Measurements from ENCODE around the gene EXOC6B.

Gene EXOC6B

DNA sequence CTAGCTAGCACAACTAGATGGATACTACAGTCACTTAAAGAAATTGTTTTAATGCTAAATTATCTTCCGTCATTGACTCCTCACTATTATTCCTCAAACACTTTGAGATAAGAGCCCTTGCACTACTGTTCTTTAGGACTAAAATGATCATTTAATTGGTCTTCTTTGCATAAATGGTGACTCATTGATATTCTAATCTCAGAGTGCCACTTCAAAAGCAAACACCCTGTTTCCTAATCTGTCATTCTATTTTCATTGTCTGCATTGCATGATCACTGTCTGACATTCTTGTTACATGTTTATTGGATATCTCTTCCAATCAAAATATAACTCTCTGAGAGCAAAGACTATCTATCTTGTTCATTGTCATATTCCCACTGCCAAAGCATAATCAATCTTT lies 313.9 kb downstream of the EXOC6B start:
- H3K27ac ChIP-seq (ENCODE audit: extremely low read depth, low read depth, low read length) = no peak overlapping the region
- no peaks in the 10 kb centered on the region for H3K36me3 ChIP-seq (ENCODE audit: control insufficient read depth in 2 of 2, insufficient read depth in 1 of 2, low read length in 2 of 2)
- POLR2A ChIA-PET = no interaction called here

DNA sequence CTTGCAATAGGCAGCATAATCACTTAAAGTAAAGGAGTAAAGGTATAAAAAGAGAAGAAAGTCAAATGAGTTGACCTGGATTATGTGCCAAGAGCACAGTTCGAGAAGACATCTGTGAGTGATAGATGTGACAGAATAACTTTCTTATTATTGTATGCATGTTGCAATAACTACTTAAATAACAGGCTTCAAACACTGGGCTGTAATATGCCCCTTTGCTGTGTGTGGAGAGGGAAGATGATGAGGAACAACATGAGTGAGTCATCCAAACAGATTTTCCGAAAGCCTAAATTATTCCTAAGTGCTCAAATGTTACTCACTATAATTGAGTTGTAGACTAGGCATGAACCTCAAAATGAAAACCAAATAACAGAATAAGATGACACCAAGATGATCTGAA lies 328.1 kb downstream of the EXOC6B start:
- no peaks in the 10 kb centered on the region for H3K4me1 ChIP-seq (ENCODE audit: control insufficient read depth, insufficient read depth, low read length)
- no peaks in the 10 kb centered on the region for H3K9me3 ChIP-seq (ENCODE audit: control insufficient read depth, insufficient read depth, low read depth, low read length)
- H3K4me3 ChIP-seq (ENCODE audit: low read depth, low read length) = no peak overlapping the region
- H3K36me3 ChIP-seq (ENCODE audit: control insufficient read depth in 2 of 2, insufficient read depth in 1 of 2, low read length in 2 of 2) = no peaks in the 10 kb centered on the region; a peak in 1 of 3 replicates
- TF ChIP-seq OVOL3 (tag by site-specific recombination; IDR thresholded peaks at IDR 0.05) (no peak), ZNF449 (tag by site-specific recombination; IDR thresholded peaks at IDR 0.05) (no peak), ZNF610 (tag by site-specific recombination; IDR thresholded peaks at IDR 0.05; ENCODE audit: borderline replicate concordance) (no peak), ZNF488 (tag by site-specific recombination; IDR thresholded peaks at IDR 0.05) (no peak), HOXC10 (CRISPR knock-in tag; IDR thresholded peaks at IDR 0.05) (no peak), SP7 (tag by site-specific recombination; IDR thresholded peaks at IDR 0.05) (peak; percentile 40; the same call in 1 of the 2 replicates)
- TF ChIP-seq, protein P1, sequence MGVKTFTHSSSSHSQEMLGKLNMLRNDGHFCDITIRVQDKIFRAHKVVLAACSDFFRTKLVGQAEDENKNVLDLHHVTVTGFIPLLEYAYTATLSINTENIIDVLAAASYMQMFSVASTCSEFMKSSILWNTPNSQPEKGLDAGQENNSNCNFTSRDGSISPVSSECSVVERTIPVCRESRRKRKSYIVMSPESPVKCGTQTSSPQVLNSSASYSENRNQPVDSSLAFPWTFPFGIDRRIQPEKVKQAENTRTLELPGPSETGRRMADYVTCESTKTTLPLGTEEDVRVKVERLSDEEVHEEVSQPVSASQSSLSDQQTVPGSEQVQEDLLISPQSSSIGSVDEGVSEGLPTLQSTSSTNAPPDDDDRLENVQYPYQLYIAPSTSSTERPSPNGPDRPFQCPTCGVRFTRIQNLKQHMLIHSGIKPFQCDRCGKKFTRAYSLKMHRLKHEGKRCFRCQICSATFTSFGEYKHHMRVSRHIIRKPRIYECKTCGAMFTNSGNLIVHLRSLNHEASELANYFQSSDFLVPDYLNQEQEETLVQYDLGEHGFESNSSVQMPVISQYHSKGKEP (tag by site-specific recombination; IDR thresholded peaks at IDR 0.05) = no peak
- ChIA-PET POLR2A (no interaction called here), CTCF (no interaction called here)
- no peak overlapping the region for H3K27ac ChIP-seq (ENCODE audit: extremely low read depth, low read depth, low read length)

More for the DNA sequence above, 313.9 kb downstream of the EXOC6B start:
- CTCF ChIA-PET = no interaction called here
- Histone ChIP-seq H3K9me3 (ENCODE audit: control insufficient read depth, insufficient read depth, low read depth, low read length) (no peaks in the 10 kb centered on the region), H3K4me1 (ENCODE audit: control insufficient read depth, insufficient read depth, low read length) (peaks cover 12% of the 10 kb centered on the region), H3K4me3 (ENCODE audit: low read depth, low read length) (no peak overlapping the region)
- TF ChIP-seq ZNF677 (tag by site-specific recombination; IDR thresholded peaks at IDR 0.05) = no peak
- TF ChIP-seq, protein P2, sequence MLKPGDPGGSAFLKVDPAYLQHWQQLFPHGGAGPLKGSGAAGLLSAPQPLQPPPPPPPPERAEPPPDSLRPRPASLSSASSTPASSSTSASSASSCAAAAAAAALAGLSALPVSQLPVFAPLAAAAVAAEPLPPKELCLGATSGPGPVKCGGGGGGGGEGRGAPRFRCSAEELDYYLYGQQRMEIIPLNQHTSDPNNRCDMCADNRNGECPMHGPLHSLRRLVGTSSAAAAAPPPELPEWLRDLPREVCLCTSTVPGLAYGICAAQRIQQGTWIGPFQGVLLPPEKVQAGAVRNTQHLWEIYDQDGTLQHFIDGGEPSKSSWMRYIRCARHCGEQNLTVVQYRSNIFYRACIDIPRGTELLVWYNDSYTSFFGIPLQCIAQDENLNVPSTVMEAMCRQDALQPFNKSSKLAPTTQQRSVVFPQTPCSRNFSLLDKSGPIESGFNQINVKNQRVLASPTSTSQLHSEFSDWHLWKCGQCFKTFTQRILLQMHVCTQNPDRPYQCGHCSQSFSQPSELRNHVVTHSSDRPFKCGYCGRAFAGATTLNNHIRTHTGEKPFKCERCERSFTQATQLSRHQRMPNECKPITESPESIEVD (tag by site-specific recombination; IDR thresholded peaks at IDR 0.05) = peak; percentile 16; the same call in 1 of the 2 replicates
- no peak for TF ChIP-seq ZNF501 (tag by site-specific recombination; IDR thresholded peaks at IDR 0.05)
- no peak for TF ChIP-seq ZNF768 (tag by site-specific recombination; IDR thresholded peaks at IDR 0.05)

GRCh38 chr2:72496479-72496878 lies 329.4 kb downstream of the EXOC6B start:
- no peaks in the 10 kb centered on the region for H3K4me1 ChIP-seq (ENCODE audit: control insufficient read depth, insufficient read depth, low read length)
- no peaks in the 10 kb centered on the region; a peak in 1 of 3 replicates for H3K36me3 ChIP-seq (ENCODE audit: control insufficient read depth in 2 of 2, insufficient read depth in 1 of 2, low read length in 2 of 2)
- POLR2A ChIA-PET = no interaction called here
- CTCF ChIA-PET = interaction anchor here (0.6 to 0.9 kb wide), 3 partner anchors 22 to 176 kb away, joined by 3 to 5 read pairs (median 3); no protein-coding TSS in a partner anchor
- H3K27ac ChIP-seq (ENCODE audit: extremely low read depth, low read depth, low read length) = no peak overlapping the region
- H3K9me3 ChIP-seq (ENCODE audit: control insufficient read depth, insufficient read depth, low read depth, low read length) = no peaks in the 10 kb centered on the region
- H3K4me3 ChIP-seq (ENCODE audit: low read depth, low read length) = no peak overlapping the region
- TF ChIP-seq BCL11A (tag by site-specific recombination; IDR thresholded peaks at IDR 0.05; ENCODE audit: low read depth) (no peak), ZNF132 (tag by site-specific recombination; IDR thresholded peaks at IDR 0.05; ENCODE audit: borderline replicate concordance) (no peak), ZNF670 (tag by site-specific recombination; IDR thresholded peaks at IDR 0.05; ENCODE audit: low read depth) (no peak), ZNF791 (tag by site-specific recombination; IDR thresholded peaks at IDR 0.05) (no peak), SCRT1 (tag by site-specific recombination; IDR thresholded peaks at IDR 0.05; ENCODE audit: borderline replicate concordance) (no peak), ZFHX2 (tag by site-specific recombination; conservative IDR thresholded peaks at IDR 0.05) (no peak), ZNF473 (tag by site-specific recombination; IDR thresholded peaks at IDR 0.05) (no peak), KLF8 (tag by site-specific recombination; IDR thresholded peaks at IDR 0.05) (no peak), ZNF24 (tag by site-specific recombination; IDR thresholded peaks at IDR 0.05) (no peak), ZNF514 (tag by site-specific recombination; IDR thresholded peaks at IDR 0.05) (no peak), GLI2 (tag by site-specific recombination; IDR thresholded peaks at IDR 0.05; ENCODE audit: borderline replicate concordance, low read depth) (no peak), MZF1 (tag by site-specific recombination; IDR thresholded peaks at IDR 0.05; ENCODE audit: borderline replicate concordance) (no peak), ZNF610 (tag by site-specific recombination; IDR thresholded peaks at IDR 0.05; ENCODE audit: borderline replicate concordance) (no peak)
- TF ChIP-seq, protein P3, sequence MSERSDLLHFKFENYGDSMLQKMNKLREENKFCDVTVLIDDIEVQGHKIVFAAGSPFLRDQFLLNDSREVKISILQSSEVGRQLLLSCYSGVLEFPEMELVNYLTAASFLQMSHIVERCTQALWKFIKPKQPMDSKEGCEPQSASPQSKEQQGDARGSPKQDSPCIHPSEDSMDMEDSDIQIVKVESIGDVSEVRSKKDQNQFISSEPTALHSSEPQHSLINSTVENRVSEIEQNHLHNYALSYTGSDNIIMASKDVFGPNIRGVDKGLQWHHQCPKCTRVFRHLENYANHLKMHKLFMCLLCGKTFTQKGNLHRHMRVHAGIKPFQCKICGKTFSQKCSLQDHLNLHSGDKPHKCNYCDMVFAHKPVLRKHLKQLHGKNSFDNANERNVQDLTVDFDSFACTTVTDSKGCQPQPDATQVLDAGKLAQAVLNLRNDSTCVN (tag by site-specific recombination; optimal IDR thresholded peaks at IDR 0.05) = no peak
